SK-N-MC (cell line): Measurements from ENCODE around the gene ERC2.

Source experiments
- EZH2 ChIP-seq: fragments of 200-600 bp; sonication (generic); IDR thresholded peaks from one replicate; pipeline ENCODE4 v1.6.1; 2017; ENCODE audit warnings: antibody characterized with exemption
- POLR2AphosphoS5 ChIP-seq: IDR thresholded peaks from 2 replicates; pipeline ENCODE4 v1.6.1; 2012; ENCODE audit warnings: mild to moderate bottlenecking, low read depth, low read length, borderline replicate concordance

DNA sequence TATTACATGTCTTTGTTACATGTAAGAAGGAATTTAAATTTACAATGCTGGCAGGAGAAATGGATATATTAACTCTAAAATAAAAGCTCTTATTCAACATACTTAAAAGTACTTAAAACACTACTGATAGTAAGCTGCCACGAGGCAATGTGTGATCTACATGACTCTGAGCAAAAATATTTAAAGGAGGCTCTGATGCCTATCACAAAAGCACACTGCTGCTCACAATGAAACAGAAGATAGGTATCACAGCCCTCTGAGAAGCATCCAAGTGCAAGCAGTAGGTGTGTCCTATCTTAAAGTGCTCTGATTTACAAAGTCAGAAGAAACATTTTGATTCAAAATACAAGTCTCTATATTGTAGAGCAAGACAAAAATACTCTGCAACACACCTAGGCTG lies 610.0 kb downstream of the ERC2 start:
- TF ChIP-seq EZH2 (no peak), POLR2AphosphoS5 (no peak)
